A549 (cell line): ENCODE measurements around the gene NCAM2. TPM values are rescaled to one million over a fixed set of nuclear protein-coding genes. Genes with fewer than 3 reads are reported as not detected.

Experiments used
- ATAC-seq, 2 experiments: fragments of 200-7000 bp in 1 of 2; fragments of >200 bp in 1 of 2; cut with Nextera tagmentation in 1 of 2; cut with Tn5 transposase in 1 of 2; 3 replicates each; pipeline versions ENCODE4 v1.8.0 to v1.9.1; 2018 to 2020; ENCODE audit warnings: mild to moderate bottlenecking in 1 of 2, moderate library complexity in 1 of 2
- CTCF ChIA-PET: fragments of 300-600 bp; sonication (Branson Sonifier 250); formaldehyde crosslinking; extraction: SDS; loops from one replicate; lab custom pipeline; 2021; ENCODE audit warnings: antibody characterized with exemption, inconsistent platforms; lab: Yijun Ruan, JAX
- POLR2A ChIA-PET: fragments of 350-600 bp; formaldehyde crosslinking; extraction: SDS; loops from one replicate; lab custom pipeline; 2021; ENCODE audit warnings: antibody characterized with exemption, inconsistent platforms; lab: Yijun Ruan, JAX
- DNase-seq, 2 experiments: peaks; one replicate each; pipeline versions ENCODE4 v3.0.0 to v3.0.0-alpha.2; 2011 to 2016; ENCODE audit warnings: low read depth in 1 of 2, low spot score in 1 of 2
- FAIRE-seq: peaks from 2 replicates; lab custom pipeline; 2011; peaks lifted over from hg19 to GRCh38; lab: Jason Lieb, UNC
- H3K27ac ChIP-seq, 2 experiments: fragments of >200 bp; sonication (Bioruptor Twin); formaldehyde crosslinking; 3 replicates each; pipeline ENCODE4 v1.5.1; 2016 to 2017
- H3K4me1 ChIP-seq: fragments of >200 bp; sonication (Bioruptor Twin); formaldehyde crosslinking; 3 replicates; pipeline ENCODE4 v1.6.1; 2016
- H3K4me2 ChIP-seq: fragments of >200 bp; sonication (Bioruptor Twin); formaldehyde crosslinking; 3 replicates; pipeline ENCODE4 v1.6.1; 2016
- H3K4me3 ChIP-seq: fragments of >200 bp; sonication (Bioruptor Twin); formaldehyde crosslinking; 3 replicates; pipeline ENCODE4 v1.5.1; 2016
- H3K9me3 ChIP-seq: fragments of >200 bp; sonication (Bioruptor Twin); formaldehyde crosslinking; 3 replicates; pipeline ENCODE4 v1.6.1; 2016
- BCL3 ChIP-seq: fragments of >200 bp; sonication (Bioruptor Twin); formaldehyde crosslinking; IDR thresholded peaks from 3 replicates; pipeline ENCODE4 v1.6.1; 2016
- BHLHE40 ChIP-seq: IDR thresholded peaks from 2 replicates; pipeline ENCODE4 v1.6.1; 2012; ENCODE audit warnings: low read depth, low read length, inconsistent platforms
- CHD2 ChIP-seq: fragments of 150-350 bp; IDR thresholded peaks from 2 replicates; pipeline ENCODE4 v1.6.1; 2014; ENCODE audit warnings: low read length; ENCODE audit not compliant: partially characterized antibody
- E2F6 ChIP-seq: IDR thresholded peaks from 2 replicates; pipeline ENCODE4 v1.6.1; 2012; ENCODE audit warnings: low read depth, borderline replicate concordance
- EP300 ChIP-seq, 2 experiments: fragments of >200 bp; sonication (Bioruptor Twin); formaldehyde crosslinking; IDR thresholded peaks; 2 replicates in 1 of 2; 3 replicates in 1 of 2; pipeline ENCODE4 v1.6.1; 2016 to 2017
- ESRRA ChIP-seq: fragments of 150-350 bp; IDR thresholded peaks from 2 replicates; pipeline ENCODE4 v1.6.1; 2014; ENCODE audit warnings: mild to moderate bottlenecking, low read length, borderline replicate concordance
- FOSB ChIP-seq: fragments of 250-450 bp; sonication (Bioruptor Pico); IDR thresholded peaks from 2 replicates; pipeline ENCODE4 v1.5.0; 2020; ENCODE audit warnings: mild to moderate bottlenecking, moderate library complexity
- FOSL2 ChIP-seq, 2 experiments: fragments of 450-650 bp in 1 of 2; fragments of >200 bp in 1 of 2; sonication (Bioruptor Twin) in 1 of 2; formaldehyde crosslinking; IDR thresholded peaks; 2 replicates each; pipeline versions ENCODE4 v1.5.0 to v1.6.1; 2016 to 2020; ENCODE audit warnings: mild to moderate bottlenecking in 1 of 2, moderate library complexity in 1 of 2
- GATA3 ChIP-seq: IDR thresholded peaks from 2 replicates; pipeline ENCODE4 v1.6.1; 2012; ENCODE audit warnings: borderline replicate concordance
- HEYL ChIP-seq: fragments of 250-450 bp; sonication (Bioruptor Pico); IDR thresholded peaks from 2 replicates; pipeline ENCODE4 v1.8.0; 2021; ENCODE audit warnings: mild to moderate bottlenecking, moderate library complexity
- HOXB13 ChIP-seq: fragments of 250-450 bp; sonication (Bioruptor Pico); IDR thresholded peaks from 2 replicates; pipeline ENCODE4 v1.5.0; 2020; ENCODE audit warnings: low read depth, mild to moderate bottlenecking, moderate library complexity
- JUN ChIP-seq, 2 experiments: fragments of >200 bp; sonication (Bioruptor Twin); formaldehyde crosslinking; IDR thresholded peaks; 2 replicates in 1 of 2; 3 replicates in 1 of 2; pipeline ENCODE4 v1.6.1; 2016 to 2017
- MYC ChIP-seq: IDR thresholded peaks from 2 replicates; pipeline ENCODE4 v1.6.1; 2012; ENCODE audit warnings: mild to moderate bottlenecking, inconsistent platforms, low read length, improper control_type of control experiment, borderline replicate concordance
- NPAS2 ChIP-seq: fragments of 250-450 bp; sonication (Bioruptor Pico); IDR thresholded peaks from 2 replicates; pipeline ENCODE4 v1.8.0; 2022; ENCODE audit warnings: mild to moderate bottlenecking, moderate library complexity, borderline replicate concordance
- PHF8 ChIP-seq: fragments of 200-600 bp; sonication (generic); IDR thresholded peaks from 2 replicates; pipeline ENCODE4 v1.6.1; 2016; ENCODE audit warnings: low read depth, mild to moderate bottlenecking, antibody characterized with exemption, moderate library complexity, borderline replicate concordance
- POLR2A ChIP-seq: IDR thresholded peaks from 2 replicates; pipeline ENCODE4 v1.6.1; 2012; ENCODE audit warnings: mild to moderate bottlenecking, low read length
- RNF2 ChIP-seq: fragments of 200-600 bp; sonication (generic); IDR thresholded peaks from 2 replicates; pipeline ENCODE4 v1.6.1; 2016; ENCODE audit warnings: low read depth, mild to moderate bottlenecking, antibody characterized with exemption, moderate library complexity, borderline replicate concordance
- SMC3 ChIP-seq: fragments of >200 bp; sonication (Bioruptor Twin); formaldehyde crosslinking; IDR thresholded peaks from 3 replicates; pipeline ENCODE4 v1.6.1; 2018; ENCODE audit warnings: inconsistent platforms
- SREBF2 ChIP-seq: fragments of 450-650 bp; IDR thresholded peaks from 2 replicates; pipeline ENCODE4 v1.6.1; 2014; ENCODE audit warnings: mild to moderate bottlenecking, moderate library complexity
- WGBS: methylation state at CpG from one replicate; pipeline ENCODE4 v1.1.6; 2017; ENCODE audit errors: missing lambda C conversion rate; 5-methylcytosine and 5-hydroxymethylcytosine counted together
- polyA plus RNA-seq, 4 experiments: library from polyadenylated mRNA; depleted of rRNA in 3 of 4; stranded (reverse); fragments of >200 nt; fragmentation: RNase III in 1 of 4; extraction: RNeasy Plus Mini Kit Qiagen cat#74134 plus additional on column Dnase treatment in 1 of 4; gene quantifications; 2 replicates in 3 of 4; 3 replicates in 1 of 4; pipeline ENCODE4 v1.2.3, GENCODE V29; 2011 to 2017
- TF ChIP-seq, protein P1 (sequence below): IDR thresholded peaks from 2 replicates; pipeline ENCODE4 v1.6.1; 2012
- TF ChIP-seq, protein P2 (sequence below): fragments of 450-650 bp; IDR thresholded peaks from 2 replicates; pipeline ENCODE4 v1.6.1; 2014; ENCODE audit warnings: antibody characterized with exemption
- TF ChIP-seq, protein P3 (sequence below): fragments of 250-450 bp; sonication (Bioruptor Pico); IDR thresholded peaks from 2 replicates; pipeline ENCODE4 v1.5.0; 2021; ENCODE audit warnings: mild to moderate bottlenecking, moderate library complexity, borderline replicate concordance

Gene NCAM2
- polyA plus RNA-seq, 2 of the 4 experiments (the other 2 are of a cell fraction), result not detected

- TF ChIP-seq, protein P1, sequence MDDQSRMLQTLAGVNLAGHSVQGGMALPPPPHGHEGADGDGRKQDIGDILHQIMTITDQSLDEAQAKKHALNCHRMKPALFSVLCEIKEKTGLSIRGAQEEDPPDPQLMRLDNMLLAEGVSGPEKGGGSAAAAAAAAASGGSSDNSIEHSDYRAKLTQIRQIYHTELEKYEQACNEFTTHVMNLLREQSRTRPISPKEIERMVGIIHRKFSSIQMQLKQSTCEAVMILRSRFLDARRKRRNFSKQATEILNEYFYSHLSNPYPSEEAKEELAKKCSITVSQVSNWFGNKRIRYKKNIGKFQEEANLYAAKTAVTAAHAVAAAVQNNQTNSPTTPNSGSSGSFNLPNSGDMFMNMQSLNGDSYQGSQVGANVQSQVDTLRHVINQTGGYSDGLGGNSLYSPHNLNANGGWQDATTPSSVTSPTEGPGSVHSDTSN, result no peak
- TF ChIP-seq, protein P2, sequence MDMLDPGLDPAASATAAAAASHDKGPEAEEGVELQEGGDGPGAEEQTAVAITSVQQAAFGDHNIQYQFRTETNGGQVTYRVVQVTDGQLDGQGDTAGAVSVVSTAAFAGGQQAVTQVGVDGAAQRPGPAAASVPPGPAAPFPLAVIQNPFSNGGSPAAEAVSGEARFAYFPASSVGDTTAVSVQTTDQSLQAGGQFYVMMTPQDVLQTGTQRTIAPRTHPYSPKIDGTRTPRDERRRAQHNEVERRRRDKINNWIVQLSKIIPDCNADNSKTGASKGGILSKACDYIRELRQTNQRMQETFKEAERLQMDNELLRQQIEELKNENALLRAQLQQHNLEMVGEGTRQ, result no peak
- no peak for TF ChIP-seq JUN (IDR thresholded peaks at IDR 0.05)
- TF ChIP-seq FOSL2 (IDR thresholded peaks at IDR 0.05), result no peak
- TF ChIP-seq FOSL2 (CRISPR knock-in tag; IDR thresholded peaks at IDR 0.05), result no peak
- no peak for TF ChIP-seq HOXB13
These were observed 342.8 kb downstream of the NCAM2 start (continued) for GRCh38 chr21:21341041-21341440.

DNA sequence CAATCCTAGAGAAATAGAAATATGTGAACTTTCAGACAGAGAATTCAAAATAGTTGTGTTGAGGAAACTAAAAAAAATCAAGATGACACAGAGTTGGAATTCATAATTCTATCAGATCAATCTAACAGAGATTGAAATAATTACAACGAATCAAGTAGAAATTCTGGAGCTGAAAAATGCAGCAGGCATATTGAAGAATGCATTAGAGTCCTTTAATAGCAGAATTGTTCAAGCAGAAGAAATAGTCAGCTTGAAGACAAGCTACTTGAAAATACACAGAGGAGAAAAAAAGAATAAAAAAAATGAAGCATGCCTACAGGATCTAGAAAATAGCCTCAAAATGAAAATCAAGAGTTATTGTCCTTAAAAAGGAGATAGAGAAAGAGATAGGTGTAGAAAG, 347.1 kb downstream of the NCAM2 start:
- ATAC-seq, result no peak
- DNase-seq, result no peak
- Histone ChIP-seq H3K27ac (no peak overlapping the region), H3K4me1 (no peaks in the 10 kb centered on the region), H3K4me3 (no peak overlapping the region), H3K4me2 (no peak overlapping the region), H3K9me3 (no peaks in the 10 kb centered on the region)
- FAIRE-seq, result no peak
- CTCF ChIA-PET, result no interaction called here
- TF ChIP-seq BHLHE40, result no peak
- TF ChIP-seq, protein P2, result no peak
- TF ChIP-seq HEYL (CRISPR knock-in tag), result no peak
- TF ChIP-seq MYC, result no peak
- TF ChIP-seq BCL3, result no peak
- TF ChIP-seq, protein P1, result no peak
- TF ChIP-seq FOSL2 (IDR thresholded peaks at IDR 0.05), result no peak
- TF ChIP-seq FOSL2 (CRISPR knock-in tag; IDR thresholded peaks at IDR 0.05), result no peak
- no peak for TF ChIP-seq ESRRA
- TF ChIP-seq EP300 (IDR thresholded peaks at IDR 0.05), result no peak
- no peak for TF ChIP-seq SREBF2
- no peak for TF ChIP-seq SMC3
- no peak for TF ChIP-seq FOSB (CRISPR knock-in tag)
- no peak for TF ChIP-seq NPAS2 (CRISPR knock-in tag)
- no peak for TF ChIP-seq PHF8
- TF ChIP-seq GATA3, result no peak
- TF ChIP-seq E2F6, result no peak
- no peak for TF ChIP-seq POLR2A
- TF ChIP-seq RNF2, result no peak
- no peak for TF ChIP-seq CHD2
- TF ChIP-seq, protein P3, sequence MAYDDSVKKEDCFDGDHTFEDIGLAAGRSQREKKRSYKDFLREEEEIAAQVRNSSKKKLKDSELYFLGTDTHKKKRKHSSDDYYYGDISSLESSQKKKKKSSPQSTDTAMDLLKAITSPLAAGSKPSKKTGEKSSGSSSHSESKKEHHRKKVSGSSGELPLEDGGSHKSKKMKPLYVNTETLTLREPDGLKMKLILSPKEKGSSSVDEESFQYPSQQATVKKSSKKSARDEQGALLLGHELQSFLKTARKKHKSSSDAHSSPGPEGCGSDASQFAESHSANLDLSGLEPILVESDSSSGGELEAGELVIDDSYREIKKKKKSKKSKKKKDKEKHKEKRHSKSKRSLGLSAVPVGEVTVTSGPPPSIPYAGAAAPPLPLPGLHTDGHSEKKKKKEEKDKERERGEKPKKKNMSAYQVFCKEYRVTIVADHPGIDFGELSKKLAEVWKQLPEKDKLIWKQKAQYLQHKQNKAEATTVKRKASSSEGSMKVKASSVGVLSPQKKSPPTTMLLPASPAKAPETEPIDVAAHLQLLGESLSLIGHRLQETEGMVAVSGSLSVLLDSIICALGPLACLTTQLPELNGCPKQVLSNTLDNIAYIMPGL, result no peak
- POLR2A ChIA-PET, result no interaction called here
- WGBS, result 3% methylated on average over 1 of the region's 1 CpG
